Activated CD4-positive, CD25-positive, alpha-beta regulatory T cell treated with anti-CD3 and anti-CD28 coated beads, Interleukin-2, amount 50 U/mL, for 16 hours (primary cell): ENCODE data around the gene ATXN7L1.

ENCODE experiments used
- DNase-seq: peaks from one replicate; pipeline ENCODE4 v3.0.0-alpha.2; 2020; ENCODE audit warnings: low read depth, low spot score

Gene ATXN7L1

DNA sequence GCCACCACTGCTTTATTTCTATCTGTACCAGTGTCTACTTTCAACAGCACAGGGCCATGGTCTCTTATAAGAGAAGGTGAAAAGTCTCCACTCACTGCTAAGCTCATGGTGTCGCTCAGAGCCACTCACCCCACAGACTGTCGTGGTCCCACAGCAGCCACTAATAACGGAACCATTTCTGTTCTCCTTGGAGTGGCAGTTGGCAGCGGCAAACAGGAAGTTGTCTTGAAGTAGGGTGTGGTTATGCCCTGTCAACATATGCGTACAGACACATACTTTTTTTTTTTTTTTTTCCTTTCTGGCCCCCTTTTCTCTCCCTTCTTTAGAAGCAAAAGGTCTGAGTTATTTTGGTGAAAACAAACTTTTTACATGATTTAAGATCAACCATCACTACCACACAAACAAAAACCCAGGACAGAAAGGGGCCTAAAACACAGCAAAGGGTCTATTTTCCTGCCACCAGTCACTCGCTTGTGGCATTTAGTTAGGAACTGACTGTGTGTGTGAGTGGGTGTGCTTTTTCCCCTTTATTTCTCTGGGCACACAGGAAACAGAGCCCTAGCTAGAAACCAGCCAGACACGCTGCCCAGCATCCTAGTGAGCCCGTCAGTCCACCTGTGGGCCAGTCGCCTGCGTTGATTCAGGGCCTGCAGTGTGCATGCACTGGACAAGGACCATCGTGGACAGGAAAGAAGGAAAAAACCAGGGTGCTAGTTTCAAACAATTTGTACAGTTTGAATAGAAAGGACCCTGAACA is 198.4 kb downstream of the ATXN7L1 start:
- peak; percentile 40 for DNase-seq

- DNase-seq: no peak
Measured at GRCh38 chr7:105677410-105677730, 199.0 kb downstream of the ATXN7L1 start.

- DNase-seq: no peak
Measured at GRCh38 chr7:105675934-105676371, 200.4 kb downstream of the ATXN7L1 start.

DNA sequence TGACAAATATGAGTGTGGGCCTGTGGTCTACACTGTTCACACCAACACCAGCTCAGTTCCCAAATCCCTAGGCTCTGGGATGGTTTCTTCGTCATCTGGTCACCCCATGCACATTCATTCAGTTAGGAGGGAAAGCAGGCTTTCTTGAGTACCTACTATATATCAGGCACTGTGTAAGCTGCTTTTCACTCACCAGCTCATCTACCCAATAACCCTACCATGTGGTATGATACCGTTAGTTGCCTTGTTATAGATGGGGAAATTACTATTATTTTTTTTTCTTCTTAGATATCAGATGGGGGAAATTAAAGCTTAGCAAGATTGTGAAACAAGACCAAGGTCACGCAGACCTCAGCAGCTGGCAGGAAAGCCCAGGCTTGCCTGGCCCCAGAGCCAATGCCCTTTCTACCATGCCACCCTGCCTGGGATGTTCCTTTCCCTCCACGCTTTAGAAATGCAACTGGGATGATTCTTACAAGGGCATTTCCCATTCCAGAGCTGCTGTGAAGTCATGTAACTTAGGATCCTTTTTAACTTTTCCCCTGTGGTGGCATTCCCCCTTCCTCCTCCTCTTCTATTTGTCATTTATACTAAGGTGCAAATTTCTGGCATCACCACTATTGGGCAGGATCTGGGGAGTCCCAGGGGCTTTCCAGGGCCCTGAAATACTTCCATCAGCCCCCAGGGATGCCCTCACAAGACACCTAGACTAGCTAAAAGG is 202.0 kb downstream of the ATXN7L1 start:
- DNase-seq: no peak

DNA sequence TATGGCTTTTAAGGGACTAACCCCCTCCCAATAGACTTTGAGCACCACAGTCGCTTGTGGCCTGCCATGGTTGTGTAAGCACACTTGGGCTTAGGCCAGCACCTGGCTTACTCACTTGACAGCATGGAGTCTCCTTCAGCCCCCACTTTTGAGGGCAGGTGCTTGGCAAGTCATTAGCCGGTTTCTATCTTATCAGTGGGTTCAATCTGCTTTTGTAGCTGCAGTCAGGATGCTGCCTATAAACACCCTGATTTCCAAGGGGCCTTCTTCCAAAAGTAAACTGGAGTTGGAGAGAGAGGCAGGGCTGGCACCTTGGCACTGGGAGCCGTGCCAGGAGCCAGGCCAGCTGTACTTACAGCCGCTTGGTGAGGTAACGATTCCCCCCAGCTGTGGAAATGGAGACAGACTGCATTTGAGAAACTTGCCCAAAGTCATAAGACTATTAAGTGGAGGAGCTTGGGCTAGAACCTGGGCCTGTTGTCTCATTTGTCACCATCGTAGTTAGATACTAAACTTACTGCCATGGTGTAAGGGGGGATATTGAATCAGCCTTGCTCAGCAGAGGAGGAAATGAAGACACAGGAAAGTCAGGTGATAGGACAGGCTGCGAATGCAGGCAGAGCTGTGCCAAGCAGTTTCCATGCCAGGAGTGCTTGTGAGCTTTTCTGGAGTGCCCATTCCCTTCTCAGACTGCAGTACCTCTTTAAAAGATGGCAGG is 202.9 kb downstream of the ATXN7L1 start:
- DNase-seq: no peak

GRCh38 chr7:105672801-105673200 is 203.6 kb downstream of the ATXN7L1 start:
- DNase-seq: no peak

DNA sequence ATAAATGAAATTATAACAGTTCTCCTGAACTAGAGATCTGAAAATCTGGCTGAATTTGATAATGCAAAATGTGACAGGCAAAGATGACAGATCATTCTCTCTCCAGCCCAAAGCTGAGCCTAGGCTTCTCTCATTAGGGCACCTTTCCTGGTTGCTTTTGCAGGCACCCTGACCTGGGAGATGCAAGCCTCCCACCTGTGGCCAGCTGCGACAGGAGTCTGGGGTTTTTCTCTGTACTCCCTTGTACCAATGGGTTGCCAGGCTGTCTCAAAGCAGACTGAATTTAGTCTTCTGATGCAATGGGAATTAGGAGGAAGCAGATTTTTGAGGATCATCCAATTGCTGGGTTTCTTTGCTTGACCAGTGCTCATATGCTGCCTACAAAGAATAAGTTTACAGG is 210.1 kb downstream of the ATXN7L1 start:
- no peak for DNase-seq

GRCh38 chr7:105665684-105666083 is 210.7 kb downstream of the ATXN7L1 start:
- no peak for DNase-seq

- no peak for DNase-seq
Measured at GRCh38 chr7:105664816-105665525, 211.4 kb downstream of the ATXN7L1 start.

GRCh38 chr7:105662998-105663397 is 213.4 kb downstream of the ATXN7L1 start:
- DNase-seq: no peak

GRCh38 chr7:105661625-105662024 is 214.8 kb downstream of the ATXN7L1 start:
- DNase-seq: no peak

- peak; percentile 58 for DNase-seq
Measured at GRCh38 chr7:105656922-105657521, 219.4 kb downstream of the ATXN7L1 start.

- DNase-seq: no peak
Measured at GRCh38 chr7:105655500-105656380, 220.7 kb downstream of the ATXN7L1 start.

DNA sequence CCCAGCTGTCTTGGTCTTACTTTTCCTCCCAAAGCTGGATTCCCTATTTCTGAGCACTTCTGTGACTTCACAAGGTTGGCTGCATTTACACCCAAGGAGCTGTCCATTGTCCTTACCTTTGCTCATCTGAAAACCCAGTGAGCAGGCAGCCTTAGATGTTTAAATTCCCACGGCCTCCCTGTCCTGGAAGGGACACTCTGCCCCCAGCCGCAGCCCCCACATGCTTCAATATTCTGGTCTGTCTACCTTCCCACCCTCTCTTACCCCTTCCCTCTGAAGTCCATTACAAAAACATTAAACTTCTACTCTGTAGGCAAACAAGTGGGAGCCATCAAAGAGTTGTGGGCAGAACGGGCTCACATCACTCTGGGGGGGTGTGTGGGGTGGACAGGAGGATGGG is 221.3 kb downstream of the ATXN7L1 start:
- no peak for DNase-seq

DNA sequence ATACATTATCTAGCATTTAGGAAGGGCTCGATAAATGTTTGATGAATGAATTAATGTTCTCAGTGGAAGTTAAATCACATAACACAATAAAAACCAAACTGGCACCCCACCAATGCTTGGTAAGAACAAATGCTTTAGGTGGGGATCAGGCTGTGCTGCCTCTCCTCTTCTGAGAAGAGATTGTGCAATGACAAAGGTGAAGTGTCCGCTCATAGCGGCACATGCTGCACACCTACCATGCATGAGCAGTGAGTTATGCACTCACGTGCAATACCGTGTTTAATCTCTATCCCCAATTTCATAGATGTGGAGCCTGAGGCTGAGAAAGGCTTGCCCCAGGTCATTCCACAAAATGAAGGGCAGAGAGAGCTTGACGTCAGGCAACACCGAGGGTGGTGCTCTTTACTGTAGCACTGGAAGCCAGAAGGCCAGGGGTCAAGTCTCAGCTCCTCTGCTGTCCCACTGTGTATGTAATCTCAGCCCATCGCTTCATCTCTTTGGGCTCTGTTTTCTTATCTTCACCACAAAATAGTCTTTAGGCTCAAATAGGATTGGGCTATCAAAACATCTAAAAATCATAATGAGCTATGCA is 222.2 kb downstream of the ATXN7L1 start:
- no peak for DNase-seq

DNA sequence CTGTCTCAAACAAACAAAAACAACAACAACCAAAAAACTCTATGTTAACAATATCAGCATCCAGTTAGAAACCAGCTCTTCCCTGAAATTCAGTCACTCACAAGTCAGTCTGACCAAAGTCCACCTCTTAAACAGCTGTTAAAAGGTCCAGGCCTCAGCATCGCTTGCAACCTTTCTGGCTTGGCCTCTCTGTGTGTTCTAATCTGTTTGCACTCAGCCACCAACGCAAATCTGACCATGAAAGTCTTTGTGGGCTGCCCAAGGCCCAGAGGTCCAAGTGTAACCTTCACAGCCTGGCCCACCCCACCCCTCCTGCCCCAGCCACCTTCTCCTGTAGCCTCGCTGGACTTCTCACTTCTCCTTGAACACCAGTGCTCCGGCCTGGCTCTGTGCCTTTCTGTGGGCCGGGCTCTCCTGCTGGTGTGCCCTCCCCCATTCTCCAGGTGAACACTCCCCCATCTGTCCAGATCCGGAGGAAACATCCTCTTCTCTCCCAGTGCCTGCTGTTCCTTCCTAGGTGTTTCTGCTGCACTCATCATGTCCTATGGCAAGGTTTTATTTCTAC is 222.9 kb downstream of the ATXN7L1 start:
- DNase-seq: no peak

GRCh38 chr7:105652359-105652993 is 223.9 kb downstream of the ATXN7L1 start:
- DNase-seq: peak; percentile 36

- DNase-seq: no peak
Measured at GRCh38 chr7:105651798-105652197, 224.6 kb downstream of the ATXN7L1 start.

DNA sequence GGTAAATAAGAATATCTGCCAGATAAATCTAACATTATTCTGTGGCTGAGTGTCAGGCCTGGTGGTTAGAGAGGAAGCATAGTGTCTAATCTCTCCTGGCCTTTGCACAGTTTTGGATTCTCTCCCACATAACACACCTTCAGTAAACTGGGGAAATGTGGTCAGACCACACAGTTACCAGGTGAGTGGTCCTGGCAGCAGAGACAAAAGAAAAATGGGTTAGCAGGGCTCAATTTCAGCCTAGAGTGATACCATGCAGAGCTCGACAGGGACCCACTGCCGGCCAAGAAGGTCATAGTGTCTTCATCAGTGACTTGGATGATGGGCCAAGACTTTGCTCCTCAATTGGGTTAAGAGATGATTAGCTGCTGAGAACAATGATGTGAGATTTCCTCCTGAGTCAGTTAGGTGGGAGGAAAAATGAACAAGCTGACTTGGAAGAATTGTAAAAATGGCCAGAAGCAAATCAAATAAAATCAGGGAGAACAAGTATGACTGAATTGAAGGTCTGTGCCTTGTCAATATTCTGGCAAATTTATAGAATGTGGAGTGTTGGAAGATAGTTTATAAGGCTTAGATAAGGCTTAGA is 225.9 kb downstream of the ATXN7L1 start:
- no peak for DNase-seq
